Naive thymus-derived CD4-positive, alpha-beta T cell (primary cell): ENCODE data around the gene ISG15. TPM values are rescaled to one million over a fixed set of nuclear protein-coding genes. Genes with fewer than 3 reads are reported as not detected.
"Not testable (repeated sequence)": the region's sequence is repeated elsewhere in the genome, so short reads cannot be mapped to it uniquely, and the experiment has no call there.

Source experiments
- ATAC-seq: fragments of 150-1000 bp; cut with Tn5 transposase; 2 replicates; pipeline ENCODE4 v1.10.0; 2021; ENCODE audit warnings: mild to moderate bottlenecking, moderate library complexity
- CTCF ChIA-PET: fragments of 350-600 bp; sonication (Branson Sonifier 250); formaldehyde crosslinking; loops from one replicate; lab custom pipeline; 2021; ENCODE audit warnings: antibody characterized with exemption; lab: Charles Lee
- POLR2A ChIA-PET: fragments of 350-600 bp; sonication (Branson Sonifier 250); formaldehyde crosslinking; loops from one replicate; lab custom pipeline; 2021; ENCODE audit warnings: antibody characterized with exemption, inconsistent platforms; lab: Charles Lee
- DNase-seq, 9 donors: peaks; one replicate each; pipeline versions ENCODE4 v3.0.0 to v3.0.0-alpha.2; 2020 to 2022; ENCODE audit warnings: mixed read lengths in 1 of 9
- H3K27ac ChIP-seq: one replicate; pipeline ENCODE4 v1.7.0; 2013; ENCODE audit warnings: mild to moderate bottlenecking, low read depth, low read length, moderate library complexity
- H3K27me3 ChIP-seq, 2 donors: one replicate each; pipeline ENCODE4 v1.7.0; 2013; ENCODE audit warnings: low read length in 2 of 2, mild to moderate bottlenecking in 2 of 2, moderate library complexity in 2 of 2; ENCODE audit not compliant: control insufficient read depth in 2 of 2, insufficient read depth in 2 of 2
- H3K36me3 ChIP-seq, 3 experiments: 1 replicate in 2 of 3; 2 replicates in 1 of 3; pipeline ENCODE4 v1.7.0; 2013; ENCODE audit warnings: low read length in 3 of 3, mild to moderate bottlenecking in 3 of 3, moderate library complexity in 1 of 3; ENCODE audit not compliant: insufficient read depth in 3 of 3, control insufficient read depth in 2 of 3
- H3K4me1 ChIP-seq, 2 donors: one replicate each; pipeline ENCODE4 v1.7.0; 2013; ENCODE audit warnings: low read length in 2 of 2, mild to moderate bottlenecking in 2 of 2, moderate library complexity in 1 of 2; ENCODE audit not compliant: control insufficient read depth in 2 of 2, insufficient read depth in 2 of 2
- H3K4me3 ChIP-seq: 2 replicates; pipeline ENCODE4 v1.7.0; 2013; ENCODE audit warnings: mild to moderate bottlenecking, low read length
- H3K9me3 ChIP-seq, 3 experiments: 1 replicate in 2 of 3; 2 replicates in 1 of 3; pipeline ENCODE4 v1.7.0; 2013; ENCODE audit warnings: low read length in 3 of 3; ENCODE audit not compliant: control insufficient read depth in 2 of 3
- H3K27ac Mint-ChIP-seq, 9 donors: one replicate each; pipeline ENCODE4 v1.8.0; 2020 to 2022; ENCODE audit warnings: mixed read lengths in 9 of 9, mild to moderate bottlenecking in 8 of 9, moderate library complexity in 5 of 9, inconsistent platforms in 2 of 9
- H3K27me3 Mint-ChIP-seq, 5 donors: one replicate each; pipeline ENCODE4 v1.8.0; 2021 to 2022; ENCODE audit warnings: mixed read lengths in 5 of 5, mild to moderate bottlenecking in 1 of 5
- H3K36me3 Mint-ChIP-seq, 5 donors: one replicate each; pipeline ENCODE4 v1.8.0; 2020 to 2022; ENCODE audit warnings: mixed read lengths in 5 of 5, mild to moderate bottlenecking in 3 of 5, inconsistent platforms in 1 of 5
- H3K4me1 Mint-ChIP-seq, 7 donors: one replicate each; pipeline ENCODE4 v1.8.0; 2020 to 2022; ENCODE audit warnings: mixed read lengths in 7 of 7, mild to moderate bottlenecking in 3 of 7, inconsistent platforms in 1 of 7
- H3K4me3 Mint-ChIP-seq, 10 donors: one replicate each; pipeline ENCODE4 v1.8.0; 2020 to 2022; ENCODE audit warnings: mild to moderate bottlenecking in 10 of 10, mixed read lengths in 10 of 10, moderate library complexity in 6 of 10, inconsistent platforms in 2 of 10
- H3K9me3 Mint-ChIP-seq, 11 donors: one replicate each; pipeline ENCODE4 v1.8.0; 2020 to 2022; ENCODE audit warnings: mixed read lengths in 11 of 11, mild to moderate bottlenecking in 4 of 11, inconsistent platforms in 1 of 11, moderate library complexity in 1 of 11
- intact Hi-C, 2 donors: fragments of 100-400 bp; cut with micrococcal nuclease; formaldehyde crosslinking; loops; one replicate each; pipeline ENCODE4 v1.15.1; 2023
- polyA plus RNA-seq, 2 donors: library from polyadenylated mRNA; unstranded; fragments of 300-500 nt; fragmentation: Illumina TruSeq; gene quantifications; one replicate each; pipeline ENCODE4 v1.2.3, GENCODE V29; 2021
- total RNA-seq, 6 experiments: library from RNA in 5 of 6; stranded (reverse) in 5 of 6; gene quantifications; 1 replicate in 5 of 6; 2 replicates in 1 of 6; pipeline ENCODE4 v1.2.3 and lab custom pipeline; 2021 to 2026

ISG15 gene
- total and polyA plus RNA-seq, 7 experiments from 2014 or later: 17.4 to 227 (median 42.6) TPM

DNA sequence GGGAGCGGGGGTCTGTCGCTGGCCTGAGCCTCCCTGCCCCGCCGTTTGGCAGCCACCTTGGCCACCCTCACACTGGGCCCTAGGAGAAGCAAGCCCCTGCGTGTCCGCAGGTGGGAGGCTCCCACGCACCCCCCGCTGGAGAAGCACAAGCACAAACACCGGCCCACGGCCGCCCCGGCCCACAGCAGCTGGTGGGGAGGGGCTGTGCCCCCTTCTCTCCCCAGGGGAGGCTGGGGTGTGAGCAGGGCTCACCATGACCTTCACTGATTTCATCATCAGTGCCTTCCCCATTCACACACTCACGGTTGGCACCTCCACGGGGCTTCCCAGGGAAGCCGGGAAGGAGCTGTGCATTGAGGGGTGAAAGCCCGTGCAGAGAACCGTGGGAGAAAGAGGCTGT is 14.5 kb downstream of the ISG15 start:
- ChIA-PET CTCF (interaction anchor here (0.6 kb wide), 1 partner anchor 1268 kb away, joined by 3 read pairs; no protein-coding TSS in a partner anchor), POLR2A (no interaction called here)
- Mint-ChIP-seq H3K36me3 (no peaks in the 10 kb centered on the region), H3K4me3 (no peak overlapping the region), H3K4me1 (peaks cover 0 to 12% (median 6%) of the 10 kb centered on the region in 7 donors), H3K27me3 (peaks cover 0 to 9% (median 6%) of the 10 kb centered on the region in 5 donors), H3K27ac (no peak overlapping the region), H3K9me3 (no peaks in the 10 kb centered on the region)
- no peak for DNase-seq
- H3K36me3 ChIP-seq: no peaks in the 10 kb centered on the region
- no peak for ATAC-seq
- peaks cover 0 to 9% of the 10 kb centered on the region in 2 donors for H3K27me3 ChIP-seq
- H3K9me3 ChIP-seq: no peaks in the 10 kb centered on the region
- intact Hi-C loops: no loop called here
- no peak overlapping the region for H3K4me3 ChIP-seq
- peaks cover 0 to 5% of the 10 kb centered on the region in 2 donors for H3K4me1 ChIP-seq
- H3K27ac ChIP-seq: no peak overlapping the region

DNA sequence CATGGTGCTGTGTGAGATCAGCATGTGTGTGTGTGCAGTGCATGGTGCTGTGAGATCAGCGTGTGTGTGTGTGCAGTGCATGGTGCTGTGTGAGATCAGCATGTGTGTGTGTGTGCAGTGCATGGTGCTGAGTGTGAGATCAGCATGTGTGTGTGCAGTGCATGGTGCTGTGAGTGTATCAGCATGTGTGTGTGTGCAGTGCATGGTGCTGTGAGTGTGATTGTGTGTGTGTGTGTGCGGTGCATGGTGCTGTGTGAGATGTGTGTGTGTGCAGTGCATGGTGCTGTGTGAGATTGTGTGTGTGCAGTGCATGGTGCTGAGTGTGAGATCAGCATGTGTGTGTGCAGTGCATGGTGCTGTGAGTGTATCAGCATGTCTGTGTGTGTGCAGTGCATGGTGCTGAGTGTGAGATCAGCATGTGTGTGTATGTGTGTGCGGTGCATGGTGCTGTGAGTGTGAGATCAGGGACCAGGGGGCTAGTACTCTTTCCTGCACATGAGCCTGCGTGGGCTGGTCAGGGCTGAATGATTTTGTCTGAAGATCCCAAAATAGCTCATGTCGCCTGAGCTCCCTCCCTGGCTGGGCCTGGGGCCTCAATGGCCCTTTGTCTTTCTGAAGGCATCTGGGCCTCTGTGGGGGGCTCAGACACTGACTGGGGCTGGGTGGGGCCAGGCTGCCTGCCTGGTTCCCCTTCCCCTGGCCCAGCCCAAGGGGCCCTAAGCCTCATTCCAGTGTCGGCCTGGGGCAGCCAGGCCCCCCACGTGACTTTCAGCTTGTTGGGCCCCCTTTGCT is 17.8 kb downstream of the ISG15 start:
- H3K36me3 Mint-ChIP-seq, H3K9me3 ChIP-seq, H3K9me3 Mint-ChIP-seq, H3K4me3 ChIP-seq, POLR2A ChIA-PET, DNase-seq, H3K36me3 ChIP-seq, H3K27ac Mint-ChIP-seq, ATAC-seq, H3K4me1 Mint-ChIP-seq, H3K27ac ChIP-seq, H3K4me1 ChIP-seq: not testable (repeated sequence)
- CTCF ChIA-PET: interaction anchor here (2.2 to 3.6 kb wide), 2 partner anchors 14 to 32 kb away, joined by 9 to 16 read pairs; no protein-coding TSS in a partner anchor
- intact Hi-C loops: loop anchor here in 1 of 2 donors (5.0 kb wide), 1 partner anchor 241 kb away; the partner anchor contains the start of gene UBE2J2
- Mint-ChIP-seq H3K27me3 (peaks cover 2 to 20% (median 12%) of the 10 kb centered on the region in 5 donors), H3K4me3 (peak overlapping the region in 1 of 10 donors; percentile 76)
- peaks cover 0 to 16% of the 10 kb centered on the region in 2 donors for H3K27me3 ChIP-seq

- Mint-ChIP-seq H3K4me1 (peaks cover 0 to 8% (median 6%) of the 10 kb centered on the region in 7 donors), H3K27ac (peak overlapping the region in 1 of 9 donors; percentile 49), H3K36me3 (no peaks in the 10 kb centered on the region), H3K9me3 (no peaks in the 10 kb centered on the region), H3K4me3 (peak overlapping the region in 7 of 10 donors; percentile 44 to 76 (median 64)), H3K27me3 (peaks cover 3 to 21% (median 14%) of the 10 kb centered on the region in 5 donors)
- ChIA-PET POLR2A (no interaction called here), CTCF (interaction anchor here (2.2 to 3.6 kb wide), 2 partner anchors 14 to 31 kb away, joined by 9 to 16 read pairs; no protein-coding TSS in a partner anchor)
- H3K9me3 ChIP-seq: no peaks in the 10 kb centered on the region
- no peak overlapping the region for H3K4me3 ChIP-seq
- no peak overlapping the region for H3K27ac ChIP-seq
- intact Hi-C loops: loop anchor here (2.0 to 5.0 kb wide), 3 partner anchors 241 to 341 kb away; partner anchors contain the start of gene UBE2J2 (in 1 of the 2)
- no peaks in the 10 kb centered on the region for H3K36me3 ChIP-seq
- DNase-seq: no peak
- ATAC-seq: no peak
- H3K27me3 ChIP-seq: peaks cover 0 to 16% of the 10 kb centered on the region in 2 donors
- peaks cover 0 to 5% of the 10 kb centered on the region in 2 donors for H3K4me1 ChIP-seq
These were observed 18.4 kb downstream of the ISG15 start for GRCh38 chr1:1031659-1032235.

- H3K36me3 ChIP-seq: no peaks in the 10 kb centered on the region
- H3K4me3 ChIP-seq: no peak overlapping the region
- Mint-ChIP-seq H3K4me1 (peaks cover 0 to 8% (median 6%) of the 10 kb centered on the region in 7 donors), H3K9me3 (no peaks in the 10 kb centered on the region), H3K27me3 (peaks cover 3 to 21% (median 14%) of the 10 kb centered on the region in 5 donors), H3K36me3 (no peaks in the 10 kb centered on the region), H3K4me3 (peak overlapping the region in 9 of 10 donors; percentile 23 to 76 (median 57)), H3K27ac (peak overlapping the region in 3 of 9 donors; percentile 32 to 51 (median 49))
- H3K27ac ChIP-seq: no peak overlapping the region
- no peak for DNase-seq
- ChIA-PET CTCF (interaction anchor here (2.2 to 3.6 kb wide), 2 partner anchors 15 to 31 kb away, joined by 9 to 16 read pairs; no protein-coding TSS in a partner anchor), POLR2A (interaction anchor here (0.7 kb wide), 1 partner anchor 141 kb away, joined by 3 read pairs; the partner anchor contains the start of gene TTLL10)
- intact Hi-C loops: loop anchor here (2.0 to 5.0 kb wide), 3 partner anchors 240 to 340 kb away; partner anchors contain the start of gene UBE2J2 (in 1 of the 2)
- peaks cover 0 to 16% of the 10 kb centered on the region in 2 donors for H3K27me3 ChIP-seq
- no peaks in the 10 kb centered on the region for H3K9me3 ChIP-seq
- ATAC-seq: no peak
- peaks cover 0 to 5% of the 10 kb centered on the region in 2 donors for H3K4me1 ChIP-seq
These were observed 19.1 kb downstream of the ISG15 start for GRCh38 chr1:1032424-1032823.

DNA sequence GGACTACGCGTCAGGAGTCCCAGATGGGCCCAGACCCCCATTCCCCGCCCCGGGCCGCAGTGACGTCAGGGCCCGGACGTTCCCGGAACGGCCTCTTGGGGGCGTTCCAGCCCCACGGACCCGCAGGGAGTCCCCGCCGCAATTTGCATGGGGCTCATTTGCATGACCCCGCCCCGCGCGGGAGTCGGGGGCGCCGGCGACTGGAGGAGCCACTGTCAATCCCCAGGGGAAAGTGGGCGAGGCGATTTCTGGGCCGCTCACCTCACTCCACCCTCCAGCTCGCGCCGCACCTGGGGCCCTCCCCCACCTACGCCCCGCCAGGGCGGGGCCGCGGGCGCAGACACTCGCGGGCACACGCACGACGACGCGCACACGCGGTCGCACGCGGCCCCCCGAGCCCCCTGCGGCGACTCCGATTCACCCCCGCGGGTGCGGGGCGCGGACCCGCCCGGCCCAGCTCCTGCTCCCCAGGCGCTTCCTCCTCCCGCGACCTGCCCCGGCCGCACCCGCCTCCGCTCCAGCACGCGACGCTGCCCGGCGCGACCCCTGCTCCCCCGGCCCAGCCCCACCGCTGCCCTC is 19.8 kb downstream of the ISG15 start:
- H3K27me3 ChIP-seq: peaks cover 0 to 16% of the 10 kb centered on the region in 2 donors
- Mint-ChIP-seq H3K9me3 (no peaks in the 10 kb centered on the region), H3K4me3 (peak overlapping the region in 7 of 10 donors; percentile 39 to 76 (median 62)), H3K27me3 (peaks cover 3 to 23% (median 14%) of the 10 kb centered on the region in 5 donors), H3K4me1 (peaks cover 0 to 8% (median 6%) of the 10 kb centered on the region in 7 donors), H3K36me3 (no peaks in the 10 kb centered on the region), H3K27ac (peak overlapping the region in 1 of 9 donors; percentile 52)
- ChIA-PET POLR2A (interaction anchor here (0.7 kb wide), 1 partner anchor 141 kb away, joined by 3 read pairs; the partner anchor contains the start of gene TTLL10), CTCF (interaction anchor here (2.2 to 3.6 kb wide), 2 partner anchors 16 to 30 kb away, joined by 9 to 16 read pairs; no protein-coding TSS in a partner anchor)
- no peak overlapping the region for H3K27ac ChIP-seq
- intact Hi-C loops: loop anchor here (1.0 to 5.0 kb wide), 12 partner anchors 13 to 408 kb away; partner anchors contain the start of genes C1orf159 (in 2 of the 2), AGRN (in 1 of the 2), ISG15 (in 1 of the 2) and UBE2J2 (in 1 of the 2)
- H3K4me3 ChIP-seq: peak overlapping the region; percentile 43
- ATAC-seq (peak; percentile 94), DNase-seq (peak; percentile 67 to 93 (median 79))
- no peaks in the 10 kb centered on the region for H3K9me3 ChIP-seq
- H3K36me3 ChIP-seq: no peaks in the 10 kb centered on the region
- peaks cover 0 to 5% of the 10 kb centered on the region in 2 donors for H3K4me1 ChIP-seq
